PC-9 (cell line): ENCODE results near the gene TBCB. TPM values are rescaled to one million over a fixed set of nuclear protein-coding genes. Genes with fewer than 3 reads are reported as not detected.

Source experiments
- BruUV-seq: library from RNA; stranded (reverse); fragments of 400-500 nt; replicated peaks from 2 replicates; lab custom pipeline; 2021; lab: Mats Ljungman, UMichigan
- CTCF ChIA-PET: fragments of 300-600 bp; sonication (Branson Sonifier 250); formaldehyde crosslinking; loops from one replicate; lab custom pipeline; 2022; ENCODE audit warnings: antibody characterized with exemption; lab: Charles Lee
- POLR2A ChIA-PET: fragments of 300-600 bp; sonication (Branson Sonifier 250); formaldehyde crosslinking; loops from one replicate; lab custom pipeline; 2022; ENCODE audit warnings: antibody characterized with exemption; ENCODE audit not compliant: unreplicated experiment; lab: Charles Lee
- DNase-seq, 2 experiments: peaks; one replicate each; pipeline versions ENCODE4 v3.0.0 to v3.0.0-alpha.2; 2015 to 2022; ENCODE audit warnings: mixed read lengths in 1 of 2
- H2AFZ ChIP-seq: fragments of 200-600 bp; sonication (generic); 2 replicates; pipeline ENCODE4 v1.8.1; 2017; ENCODE audit warnings: antibody characterized with exemption
- H3F3A ChIP-seq: fragments of 200-600 bp; sonication (generic); 2 replicates; pipeline ENCODE4 v1.8.1; 2017; ENCODE audit warnings: antibody characterized with exemption, mild to moderate bottlenecking, low read depth; ENCODE audit not compliant: insufficient read depth
- H3K27ac ChIP-seq: fragments of 200-600 bp; sonication (generic); 2 replicates; pipeline ENCODE4 v1.6.1; 2016; ENCODE audit warnings: mixed run types
- H3K27me3 ChIP-seq: fragments of 200-600 bp; sonication (generic); 2 replicates; pipeline ENCODE4 v1.6.1; 2016; ENCODE audit warnings: low read depth, mixed run types; ENCODE audit not compliant: insufficient read depth
- H3K36me3 ChIP-seq: fragments of 200-600 bp; sonication (generic); 2 replicates; pipeline ENCODE4 v1.6.1; 2016; ENCODE audit warnings: low read depth, mixed run types
- H3K4me1 ChIP-seq: fragments of 200-600 bp; sonication (generic); replicated peaks from 2 replicates; pipeline ENCODE4 v1.6.1; 2016; ENCODE audit warnings: mixed run types; ENCODE audit not compliant: insufficient read depth
- H3K4me2 ChIP-seq: fragments of 200-600 bp; sonication (generic); 2 replicates; pipeline ENCODE4 v1.6.1; 2017; ENCODE audit warnings: mixed run types
- H3K4me3 ChIP-seq: fragments of 200-600 bp; sonication (generic); 2 replicates; pipeline ENCODE4 v1.6.1; 2016; ENCODE audit warnings: mixed run types
- H3K79me2 ChIP-seq: fragments of 200-600 bp; sonication (generic); 2 replicates; pipeline ENCODE4 v1.6.1; 2017; ENCODE audit warnings: low read depth, mixed run types
- H3K9me2 ChIP-seq: fragments of 200-600 bp; sonication (generic); 2 replicates; pipeline ENCODE4 v1.8.1; 2017; ENCODE audit warnings: mild to moderate bottlenecking; ENCODE audit not compliant: insufficient read depth
- H3K9me3 ChIP-seq: fragments of 200-600 bp; sonication (generic); 2 replicates; pipeline ENCODE4 v1.8.1; 2016; ENCODE audit warnings: low read depth; ENCODE audit not compliant: insufficient read depth
- H4K20me1 ChIP-seq: fragments of 200-600 bp; sonication (generic); 2 replicates; pipeline ENCODE4 v1.8.1; 2017; ENCODE audit not compliant: insufficient read depth
- CTCF ChIP-seq: fragments of 200-600 bp; sonication (generic); conservative IDR thresholded peaks from 2 replicates; pipeline ENCODE4 v1.6.1; 2017; ENCODE audit warnings: mixed run types, antibody characterized with exemption, mild to moderate bottlenecking, moderate library complexity
- EZH2 ChIP-seq: fragments of 200-600 bp; sonication (generic); IDR thresholded peaks from 2 replicates; pipeline ENCODE4 v1.8.0; 2017; ENCODE audit warnings: antibody characterized with exemption, low read depth
- intact Hi-C: fragments of 100-400 bp; cut with micrococcal nuclease; formaldehyde crosslinking; loops from one replicate; pipeline ENCODE4 v1.10.0; 2022; ENCODE audit not compliant: unreplicated experiment
- total RNA-seq: library from RNA; stranded (reverse); gene quantifications from 2 replicates; pipeline ENCODE4 v1.2.3, GENCODE V29; 2021

Gene TBCB
- total RNA-seq, 1 experiment from 2014 or later = 126 TPM

GRCh38 chr19:36153126-36153525 is 37.9 kb downstream of the TBCB start:
- H3K27ac ChIP-seq = no peak overlapping the region
- intact Hi-C loops = no loop called here
- no peak overlapping the region for H2AFZ ChIP-seq
- TF ChIP-seq EZH2 (no peak), CTCF (no peak)
- no peaks in the 10 kb centered on the region for H3K27me3 ChIP-seq
- H3K4me1 ChIP-seq = no peaks in the 10 kb centered on the region
- ChIA-PET POLR2A (no interaction called here), CTCF (no interaction called here)
- no TSS peak for BruUV-seq
- no peaks in the 10 kb centered on the region; the same call in 1 of the 2 replicates for H3K36me3 ChIP-seq
- 0 out of 2 replicates have a peak, but pooled peaks cover 5% of the 10 kb centered on the region for H3F3A ChIP-seq
- H3K4me2 ChIP-seq = no peak overlapping the region
- H3K9me2 ChIP-seq = no peaks in the 10 kb centered on the region
- H3K9me3 ChIP-seq = no peaks in the 10 kb centered on the region
- H3K4me3 ChIP-seq = no peak overlapping the region
- no peak for DNase-seq
- H4K20me1 ChIP-seq = peaks cover 4% of the 10 kb centered on the region; the same call in 1 of the 2 replicates
- no peaks in the 10 kb centered on the region for H3K79me2 ChIP-seq

GRCh38 chr19:36160821-36161596 is 45.7 kb downstream of the TBCB start:
- no peaks in the 10 kb centered on the region for H3K79me2 ChIP-seq
- no peaks in the 10 kb centered on the region; the same call in 1 of the 2 replicates for H4K20me1 ChIP-seq
- no peak overlapping the region for H3K4me2 ChIP-seq
- TF ChIP-seq CTCF = no peak
- TF ChIP-seq EZH2 = no peak
- no peak overlapping the region for H3K27ac ChIP-seq
- intact Hi-C loops = no loop called here
- H2AFZ ChIP-seq = no peak overlapping the region
- H3F3A ChIP-seq = no peaks in the 10 kb centered on the region; the same call in 1 of the 2 replicates
- H3K9me3 ChIP-seq = no peaks in the 10 kb centered on the region
- no peaks in the 10 kb centered on the region for H3K36me3 ChIP-seq
- H3K27me3 ChIP-seq = no peaks in the 10 kb centered on the region
- no peak for DNase-seq
- CTCF ChIA-PET = no interaction called here
- POLR2A ChIA-PET = no interaction called here
- no peak overlapping the region for H3K4me3 ChIP-seq
- no peaks in the 10 kb centered on the region for H3K9me2 ChIP-seq
- no TSS peak for BruUV-seq
- H3K4me1 ChIP-seq = no peaks in the 10 kb centered on the region

- H3K79me2 ChIP-seq = no peaks in the 10 kb centered on the region
- H4K20me1 ChIP-seq = no peaks in the 10 kb centered on the region; the same call in 1 of the 2 replicates
- no peaks in the 10 kb centered on the region for H3K9me3 ChIP-seq
- ChIA-PET POLR2A (no interaction called here), CTCF (no interaction called here)
- intact Hi-C loops = no loop called here
- no TSS peak for BruUV-seq
- H3K27ac ChIP-seq = no peak overlapping the region
- peaks cover 10% of the 10 kb centered on the region; the same call in 1 of the 2 replicates for H3F3A ChIP-seq
- no peaks in the 10 kb centered on the region for H3K9me2 ChIP-seq
- H3K27me3 ChIP-seq = no peaks in the 10 kb centered on the region
- no peak for TF ChIP-seq EZH2
- no peak for TF ChIP-seq CTCF
- no peaks in the 10 kb centered on the region for H3K4me1 ChIP-seq
- DNase-seq = no peak
- H2AFZ ChIP-seq = no peak overlapping the region
- no peak overlapping the region for H3K4me2 ChIP-seq
- H3K4me3 ChIP-seq = no peak overlapping the region
- H3K36me3 ChIP-seq = 0 out of 2 replicates have a peak, but pooled peaks cover 5% of the 10 kb centered on the region
These were observed 48.5 kb downstream of the TBCB start for GRCh38 chr19:36163813-36164212.
